Endothelial cell (in vitro differentiated cells): ENCODE data around the gene PANK4. TPM values are rescaled to one million over a fixed set of nuclear protein-coding genes. Genes with fewer than 3 reads are reported as not detected.
A peak's percentile ranks its signal among the peaks of the same experiment; 100 is the strongest.

ENCODE experiments used
- DNase-seq: peaks from one replicate; pipeline ENCODE4 v3.0.0; 2021; ENCODE audit warnings: low spot score
- H3K27ac Mint-ChIP-seq: one replicate; pipeline ENCODE4 v1.8.0; 2021; ENCODE audit warnings: mixed read lengths, inconsistent platforms; ENCODE audit not compliant: unreplicated experiment
- H3K27me3 Mint-ChIP-seq: one replicate; pipeline ENCODE4 v1.8.0; 2021; ENCODE audit warnings: mild to moderate bottlenecking, moderate library complexity, mixed read lengths, inconsistent platforms; ENCODE audit not compliant: unreplicated experiment
- H3K36me3 Mint-ChIP-seq: one replicate; pipeline ENCODE4 v1.8.0; 2021; ENCODE audit warnings: mild to moderate bottlenecking, low read depth, mixed read lengths, inconsistent platforms; ENCODE audit not compliant: unreplicated experiment
- H3K4me1 Mint-ChIP-seq: one replicate; pipeline ENCODE4 v1.8.0; 2021; ENCODE audit warnings: mild to moderate bottlenecking, mixed read lengths, inconsistent platforms; ENCODE audit not compliant: unreplicated experiment
- H3K4me3 Mint-ChIP-seq: one replicate; pipeline ENCODE4 v1.8.0; 2021; ENCODE audit warnings: mild to moderate bottlenecking, mixed read lengths, inconsistent platforms; ENCODE audit not compliant: unreplicated experiment
- H3K9me3 Mint-ChIP-seq: one replicate; pipeline ENCODE4 v1.8.0; 2021; ENCODE audit warnings: mixed read lengths, inconsistent platforms; ENCODE audit not compliant: unreplicated experiment
- total RNA-seq: library from RNA; stranded (reverse); fragmentation: NEBNext Ultra II Directional; extraction: Animal tissue kit (Norgen Biotek cat#: 25700); gene quantifications from one replicate; pipeline ENCODE4 v1.2.1, GENCODE V29; 2021; ENCODE audit not compliant: unreplicated experiment
- TF ChIP-seq, protein P1 (sequence below): fragments of 200-600 bp; sonication (generic); IDR thresholded peaks from one replicate; pipeline ENCODE4 v1.5.0; 2021; ENCODE audit warnings: antibody characterized with exemption; ENCODE audit not compliant: unreplicated experiment

PANK4 gene
- total RNA-seq, 1 donor from 2014 or later, result 32.3 TPM

DNA sequence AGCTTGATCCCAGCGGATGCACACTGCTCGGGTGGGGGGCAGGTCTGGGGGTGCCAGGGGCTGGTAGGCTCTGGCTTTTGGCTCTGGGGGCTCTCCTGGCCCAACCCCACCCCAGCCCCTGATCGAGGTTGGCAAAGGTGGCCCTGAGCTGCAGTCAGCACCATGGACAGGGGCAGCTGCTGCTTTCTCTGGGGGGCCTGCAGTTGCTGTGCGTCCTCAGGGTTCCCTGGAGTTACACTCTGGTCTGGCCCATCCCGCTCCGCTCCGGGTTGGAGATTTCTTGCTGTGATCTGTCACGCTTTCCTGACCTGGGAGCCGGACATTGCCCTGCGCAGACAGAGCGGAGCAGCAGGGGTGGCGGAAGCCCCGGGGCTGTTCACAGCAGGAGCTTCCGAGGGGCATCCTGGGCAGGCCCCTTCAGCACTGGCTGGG, 58.3 kb downstream of the PANK4 start:
- H3K4me1 Mint-ChIP-seq, result no peaks in the 10 kb centered on the region
- no peak overlapping the region for H3K27ac Mint-ChIP-seq
- no peaks in the 10 kb centered on the region for H3K9me3 Mint-ChIP-seq
- no peaks in the 10 kb centered on the region for H3K36me3 Mint-ChIP-seq
- H3K4me3 Mint-ChIP-seq, result no peak overlapping the region
- TF ChIP-seq, protein P1, sequence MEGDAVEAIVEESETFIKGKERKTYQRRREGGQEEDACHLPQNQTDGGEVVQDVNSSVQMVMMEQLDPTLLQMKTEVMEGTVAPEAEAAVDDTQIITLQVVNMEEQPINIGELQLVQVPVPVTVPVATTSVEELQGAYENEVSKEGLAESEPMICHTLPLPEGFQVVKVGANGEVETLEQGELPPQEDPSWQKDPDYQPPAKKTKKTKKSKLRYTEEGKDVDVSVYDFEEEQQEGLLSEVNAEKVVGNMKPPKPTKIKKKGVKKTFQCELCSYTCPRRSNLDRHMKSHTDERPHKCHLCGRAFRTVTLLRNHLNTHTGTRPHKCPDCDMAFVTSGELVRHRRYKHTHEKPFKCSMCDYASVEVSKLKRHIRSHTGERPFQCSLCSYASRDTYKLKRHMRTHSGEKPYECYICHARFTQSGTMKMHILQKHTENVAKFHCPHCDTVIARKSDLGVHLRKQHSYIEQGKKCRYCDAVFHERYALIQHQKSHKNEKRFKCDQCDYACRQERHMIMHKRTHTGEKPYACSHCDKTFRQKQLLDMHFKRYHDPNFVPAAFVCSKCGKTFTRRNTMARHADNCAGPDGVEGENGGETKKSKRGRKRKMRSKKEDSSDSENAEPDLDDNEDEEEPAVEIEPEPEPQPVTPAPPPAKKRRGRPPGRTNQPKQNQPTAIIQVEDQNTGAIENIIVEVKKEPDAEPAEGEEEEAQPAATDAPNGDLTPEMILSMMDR, result no peak
- H3K27me3 Mint-ChIP-seq, result peaks cover 2% of the 10 kb centered on the region
- peak; percentile 69 for DNase-seq

DNA sequence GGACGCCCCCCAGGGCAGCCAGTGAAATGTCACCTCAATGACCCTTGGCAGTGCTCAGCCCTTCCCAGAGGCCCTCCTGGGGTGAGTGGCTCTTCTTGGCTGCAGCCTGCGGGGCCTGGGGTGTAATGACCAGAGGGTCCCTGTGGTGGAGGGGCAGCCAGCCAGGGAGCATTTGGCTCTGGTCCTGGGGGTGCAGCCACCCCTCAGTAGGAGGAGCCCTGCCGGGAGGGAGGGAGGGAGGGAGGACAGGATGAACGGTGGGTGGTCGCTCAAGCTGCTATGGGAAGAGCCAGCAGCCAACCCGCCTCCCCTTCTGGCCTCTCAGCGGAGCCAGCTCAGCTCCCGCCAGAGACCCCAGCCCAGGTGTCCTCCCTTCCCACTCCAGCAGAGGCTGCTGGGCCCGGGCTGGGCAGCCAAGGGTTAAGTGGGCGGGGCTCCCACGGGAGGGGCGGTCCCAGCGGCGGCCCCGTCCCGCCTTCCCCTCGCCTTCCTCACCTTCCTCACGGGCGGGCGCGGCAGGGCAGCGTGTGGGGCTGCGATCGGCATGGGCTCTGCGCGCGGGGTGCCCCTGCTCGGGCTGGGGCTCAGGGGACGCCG, 59.3 kb downstream of the PANK4 start:
- H3K36me3 Mint-ChIP-seq, result no peaks in the 10 kb centered on the region
- H3K9me3 Mint-ChIP-seq, result no peaks in the 10 kb centered on the region
- H3K27me3 Mint-ChIP-seq, result peaks cover 3% of the 10 kb centered on the region
- TF ChIP-seq, protein P1, result no peak
- H3K27ac Mint-ChIP-seq, result no peak overlapping the region
- peak; percentile 47 for DNase-seq
- no peak overlapping the region for H3K4me3 Mint-ChIP-seq
- no peaks in the 10 kb centered on the region for H3K4me1 Mint-ChIP-seq

DNA sequence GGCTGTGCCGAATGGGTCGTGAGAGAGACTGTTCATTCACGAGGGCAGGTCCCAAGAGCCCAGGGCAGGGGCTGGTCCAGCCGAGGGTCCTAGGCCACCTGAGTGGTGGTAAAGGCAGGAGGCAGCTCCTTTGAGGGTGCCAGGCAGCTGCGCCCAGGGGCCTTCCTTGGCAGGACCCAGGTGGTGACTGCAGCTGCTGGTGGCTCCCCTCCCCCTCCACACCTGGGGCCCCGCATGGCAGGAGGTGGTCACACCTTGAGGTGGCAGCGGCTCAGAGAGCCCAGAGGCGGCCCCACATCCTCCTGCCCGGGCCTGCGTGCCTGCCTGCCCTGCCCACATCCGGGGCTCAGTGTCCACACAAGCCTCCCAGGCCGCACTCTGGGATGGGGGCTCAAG, 60.1 kb downstream of the PANK4 start:
- no peaks in the 10 kb centered on the region for H3K4me1 Mint-ChIP-seq
- H3K9me3 Mint-ChIP-seq, result no peaks in the 10 kb centered on the region
- peaks cover 3% of the 10 kb centered on the region for H3K27me3 Mint-ChIP-seq
- no peak for DNase-seq
- TF ChIP-seq, protein P1, result no peak
- no peak overlapping the region for H3K27ac Mint-ChIP-seq
- no peak overlapping the region for H3K4me3 Mint-ChIP-seq
- no peaks in the 10 kb centered on the region for H3K36me3 Mint-ChIP-seq

DNA sequence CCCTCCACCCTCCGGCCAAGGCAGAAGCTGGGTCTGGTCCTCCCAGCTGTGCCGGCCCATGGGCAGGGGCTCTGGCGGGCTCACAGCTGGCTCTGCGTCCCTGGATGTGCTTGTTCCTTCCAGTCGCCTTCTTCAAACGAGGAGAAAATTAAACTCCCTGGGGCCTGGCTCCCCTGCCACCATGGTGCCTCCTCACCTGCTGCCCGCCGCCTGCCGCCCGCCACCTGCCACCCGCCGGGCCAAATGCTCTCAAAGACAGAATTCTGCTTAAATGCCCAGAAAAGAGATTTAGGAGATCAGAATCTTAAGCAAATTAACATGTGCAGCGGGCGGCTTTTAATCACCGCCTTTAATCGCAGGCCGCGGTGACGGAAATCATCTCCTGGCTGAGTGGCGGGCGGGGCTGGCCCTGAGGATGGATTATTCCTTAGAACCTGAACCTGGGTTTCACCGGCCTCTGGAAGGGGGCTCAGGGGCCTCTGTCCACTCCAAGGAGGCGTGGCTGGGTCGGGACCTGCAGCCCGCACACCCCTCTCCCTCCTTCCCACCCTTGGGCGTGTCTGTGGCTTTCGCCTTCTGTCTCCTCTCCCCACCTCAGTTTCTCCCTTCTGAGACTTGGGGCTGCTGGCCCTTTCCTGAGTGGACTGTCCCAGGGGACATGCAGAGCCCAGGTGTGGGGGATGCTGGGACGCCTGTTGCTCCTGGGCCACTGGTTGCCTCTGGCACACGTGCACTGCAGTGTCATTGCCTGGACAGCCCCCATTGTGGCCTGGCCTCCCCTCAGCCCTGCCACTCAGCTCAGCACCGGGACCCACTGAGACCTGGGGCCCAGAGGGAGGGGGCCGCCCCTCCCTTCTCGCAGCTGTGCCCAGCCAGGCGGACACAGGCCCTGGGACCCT, 60.8 kb downstream of the PANK4 start:
- DNase-seq, result no peak
- Mint-ChIP-seq H3K27ac (no peak overlapping the region), H3K9me3 (no peaks in the 10 kb centered on the region), H3K4me1 (no peaks in the 10 kb centered on the region), H3K27me3 (peaks cover 3% of the 10 kb centered on the region), H3K4me3 (no peak overlapping the region), H3K36me3 (no peaks in the 10 kb centered on the region)
- TF ChIP-seq, protein P1, result no peak

DNA sequence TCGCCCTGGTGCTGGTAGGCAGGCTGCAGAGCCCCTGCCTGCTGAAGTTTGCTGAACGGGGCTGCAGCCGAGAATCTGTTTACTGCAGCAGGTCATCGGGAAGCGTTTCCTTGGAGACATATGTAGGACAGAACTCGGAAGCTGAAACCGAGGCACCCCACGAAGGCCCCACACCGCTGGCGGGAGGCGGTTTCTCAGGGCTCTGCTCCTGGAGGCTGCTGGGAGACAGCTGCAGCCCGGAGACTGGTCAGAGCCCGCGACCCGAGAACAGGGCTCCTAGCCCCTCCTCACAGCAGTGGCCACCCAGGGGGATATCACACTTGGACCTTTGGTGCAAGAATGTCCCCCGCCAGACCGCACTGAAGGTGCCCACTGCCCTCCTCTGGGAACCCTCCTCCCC, 63.0 kb downstream of the PANK4 start:
- Mint-ChIP-seq H3K9me3 (no peaks in the 10 kb centered on the region), H3K27ac (no peak overlapping the region), H3K27me3 (peaks cover 4% of the 10 kb centered on the region), H3K4me1 (no peaks in the 10 kb centered on the region), H3K4me3 (no peak overlapping the region), H3K36me3 (no peaks in the 10 kb centered on the region)
- TF ChIP-seq, protein P1, result no peak
- DNase-seq, result no peak
